ENCODE data around the gene LRP4. TPM values are rescaled to one million over a fixed set of nuclear protein-coding genes. Genes with fewer than 3 reads are reported as not detected.

LRP4 gene
- total and polyA plus RNA-seq, 2 of the 4 experiments (the other 2 are of a cell fraction) = 4.1 to 5.8 TPM

DNA sequence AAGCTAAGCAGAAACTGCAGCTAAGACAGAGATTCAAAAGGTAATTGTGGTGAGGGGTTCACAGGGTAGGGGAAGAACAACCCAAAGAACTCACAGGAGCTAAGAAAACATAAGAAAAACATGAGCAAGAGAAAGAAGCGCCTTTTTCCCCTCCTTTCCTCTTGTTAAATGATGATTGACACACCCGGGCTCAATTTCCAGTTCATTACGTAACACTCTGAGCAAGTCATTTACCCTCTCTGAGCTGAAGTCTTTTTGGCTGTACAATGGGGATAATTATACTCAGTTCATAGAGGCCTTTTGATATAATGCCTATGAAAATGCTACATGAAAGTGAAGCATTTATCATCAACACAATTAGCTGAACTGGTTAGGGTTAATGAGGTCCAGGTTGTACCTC lies 17.2 kb downstream of the LRP4 start:
- Histone ChIP-seq H2BK5ac (ENCODE audit: low read depth, low read length, poor library complexity, severe bottlenecking) (no peak overlapping the region), H3K9ac (ENCODE audit: low read depth, low read length) (no peak overlapping the region), H2AK9ac (replicated peaks; ENCODE audit: low read depth, low read length, poor library complexity) (no peak overlapping the region), H3K14ac (replicated peaks; ENCODE audit: low read depth, low read length) (no peak overlapping the region), H4K5ac (ENCODE audit: low read depth, low read length) (no peak overlapping the region), H4K91ac (ENCODE audit: insufficient read depth, low read depth, low read length) (no peak overlapping the region), H3K4ac (ENCODE audit: low read depth, low read length) (no peak overlapping the region), H3K36me3 (ENCODE audit: control insufficient read depth, insufficient read depth, low read length) (peaks cover 2% of the 10 kb centered on the region; the same call in 1 of the 2 replicates), H4K20me1 (ENCODE audit: insufficient read depth, low read length) (no peaks in the 10 kb centered on the region), H3K18ac (ENCODE audit: low read depth, low read length) (no peak overlapping the region), H3K79me1 (ENCODE audit: low read depth in 1 of 2, low read length in 2 of 2) (no peaks in the 10 kb centered on the region), H2BK120ac (ENCODE audit: low read depth, low read length) (no peak overlapping the region), H4K8ac (ENCODE audit: low read depth in 2 of 2, low read length in 2 of 2) (no peak overlapping the region), H2AK5ac (ENCODE audit: low read depth, low read length) (no peak overlapping the region), H3K4me2 (ENCODE audit: low read depth, low read length) (no peak overlapping the region), H3K56ac (ENCODE audit: extremely low read depth, insufficient read depth, low read length) (no peak overlapping the region), H3K4me1 (ENCODE audit: control insufficient read depth, insufficient read depth, low read length) (peaks cover 3% of the 10 kb centered on the region; the same call in 1 of the 2 replicates), H2BK15ac (ENCODE audit: low read depth, low read length) (no peak overlapping the region), H3K9me3 (ENCODE audit: control insufficient read depth, insufficient read depth, low read length) (no peaks in the 10 kb centered on the region), H3K23ac (ENCODE audit: low read depth, low read length) (no peak overlapping the region), H2BK20ac (ENCODE audit: low read depth, low read length) (no peak overlapping the region), H3K27ac (ENCODE audit: insufficient read depth, low read length) (no peak overlapping the region), H3K9me1 (ENCODE audit: insufficient read depth, low read length) (peaks cover 9% of the 10 kb centered on the region; the same call in 1 of the 2 replicates), H3K27me3 (ENCODE audit: control insufficient read depth, insufficient read depth, low read length) (no peaks in the 10 kb centered on the region), H3K4me3 (ENCODE audit: insufficient read depth, low read depth, low read length) (no peak overlapping the region), H2AFZ (replicated peaks; ENCODE audit: low read length, poor library complexity) (no peak overlapping the region)
- WGBS, 2 experiments (ENCODE audit: extremely low coverage in 2 of 2, insufficient read length in 1 of 2) = no CpG with 5 or more reads among the region's 3 CpGs
- no peak for DNase-seq
- intact Hi-C loops (cut with micrococcal nuclease) = no loop called here
- CTCF ChIA-PET = interaction anchor here (0.8 kb wide), 1 partner anchor 252 kb away, joined by 3 read pairs; no protein-coding TSS in a partner anchor
- TF ChIP-seq, protein P1, sequence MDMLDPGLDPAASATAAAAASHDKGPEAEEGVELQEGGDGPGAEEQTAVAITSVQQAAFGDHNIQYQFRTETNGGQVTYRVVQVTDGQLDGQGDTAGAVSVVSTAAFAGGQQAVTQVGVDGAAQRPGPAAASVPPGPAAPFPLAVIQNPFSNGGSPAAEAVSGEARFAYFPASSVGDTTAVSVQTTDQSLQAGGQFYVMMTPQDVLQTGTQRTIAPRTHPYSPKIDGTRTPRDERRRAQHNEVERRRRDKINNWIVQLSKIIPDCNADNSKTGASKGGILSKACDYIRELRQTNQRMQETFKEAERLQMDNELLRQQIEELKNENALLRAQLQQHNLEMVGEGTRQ (IDR thresholded peaks at IDR 0.05; ENCODE audit: low read depth, low read length) = no peak
- TF ChIP-seq CEBPB (IDR thresholded peaks at IDR 0.05; ENCODE audit: low read depth, low read length) (peak; percentile 53), MAZ (IDR thresholded peaks at IDR 0.05; ENCODE audit: borderline replicate concordance, low read depth, low read length) (no peak), RCOR1 (IDR thresholded peaks at IDR 0.05; ENCODE audit: insufficient replicate concordance, low read length) (no peak)
- TF ChIP-seq, protein P2, sequence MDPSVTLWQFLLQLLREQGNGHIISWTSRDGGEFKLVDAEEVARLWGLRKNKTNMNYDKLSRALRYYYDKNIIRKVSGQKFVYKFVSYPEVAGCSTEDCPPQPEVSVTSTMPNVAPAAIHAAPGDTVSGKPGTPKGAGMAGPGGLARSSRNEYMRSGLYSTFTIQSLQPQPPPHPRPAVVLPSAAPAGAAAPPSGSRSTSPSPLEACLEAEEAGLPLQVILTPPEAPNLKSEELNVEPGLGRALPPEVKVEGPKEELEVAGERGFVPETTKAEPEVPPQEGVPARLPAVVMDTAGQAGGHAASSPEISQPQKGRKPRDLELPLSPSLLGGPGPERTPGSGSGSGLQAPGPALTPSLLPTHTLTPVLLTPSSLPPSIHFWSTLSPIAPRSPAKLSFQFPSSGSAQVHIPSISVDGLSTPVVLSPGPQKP (IDR thresholded peaks at IDR 0.05; ENCODE audit: borderline replicate concordance, low read depth, low read length) = no peak
- no peak for ATAC-seq (ENCODE audit: low read depth)
- BruUV-seq (replicated peaks) = no TSS peak
- in situ Hi-C loops (cut with MboI; ENCODE audit: low sequenced_read_pairs) = no loop called here
- POLR2A ChIA-PET (ENCODE audit: unreplicated experiment) = no interaction called here
- dilution Hi-C loops (cut with HindIII; ENCODE audit: low sequenced_read_pairs, unreplicated experiment) = no loop called here
